ENCODE results near the gene LSM5. TPM values are rescaled to one million over a fixed set of nuclear protein-coding genes. Genes with fewer than 3 reads are reported as not detected.

The LSM5 gene
- total RNA-seq, 1 experiment from 2014 or later = 81.0 TPM

DNA sequence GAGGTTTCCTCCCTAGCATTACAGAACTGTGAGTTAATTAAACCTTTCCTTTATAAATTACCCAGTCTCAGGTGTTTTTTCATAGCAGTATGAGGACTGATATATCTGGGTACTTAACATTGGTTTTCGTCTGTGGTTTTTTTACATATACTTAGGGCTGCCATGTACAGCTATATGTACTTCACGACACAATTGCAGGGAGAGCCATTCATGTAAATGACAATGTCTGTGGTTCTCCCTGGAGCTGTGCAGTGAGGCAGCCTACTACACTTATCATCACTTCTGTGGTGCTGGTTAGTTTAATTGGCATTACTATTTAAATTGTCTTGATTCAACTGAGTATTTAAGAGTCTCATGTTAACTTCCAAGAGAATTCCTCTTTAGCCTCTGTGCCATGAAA is 45.8 kb upstream of the LSM5 start:
- TF ChIP-seq EGR1 (IDR thresholded peaks at IDR 0.05; ENCODE audit: low read depth) = no peak
- no peak for TF ChIP-seq YY1 (IDR thresholded peaks at IDR 0.05; ENCODE audit: extremely low read depth, insufficient replicate concordance, low read depth, low read length)
- no peak for TF ChIP-seq ELF1 (IDR thresholded peaks at IDR 0.05; ENCODE audit: borderline replicate concordance, low read depth)
- TF ChIP-seq, protein P1, sequence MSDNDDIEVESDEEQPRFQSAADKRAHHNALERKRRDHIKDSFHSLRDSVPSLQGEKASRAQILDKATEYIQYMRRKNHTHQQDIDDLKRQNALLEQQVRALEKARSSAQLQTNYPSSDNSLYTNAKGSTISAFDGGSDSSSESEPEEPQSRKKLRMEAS (IDR thresholded peaks at IDR 0.05) = no peak
- TF ChIP-seq EZH2 (IDR thresholded peaks at IDR 0.05) = no peak
- TF ChIP-seq SIN3A (IDR thresholded peaks at IDR 0.05; ENCODE audit: low read depth) = no peak
- no peak for TF ChIP-seq POLR2AphosphoS5 (IDR thresholded peaks at IDR 0.05; ENCODE audit: low read depth, low read length)
- TF ChIP-seq TCF7L2 (IDR thresholded peaks at IDR 0.05; ENCODE audit: borderline replicate concordance, extremely low read depth, insufficient read depth, insufficient read length) = no peak
- no peak for TF ChIP-seq POLR2A (IDR thresholded peaks at IDR 0.05; ENCODE audit: borderline replicate concordance, extremely low read depth, insufficient read depth, insufficient read length)
- no peak for TF ChIP-seq ZNF274 (IDR thresholded peaks at IDR 0.05; ENCODE audit: low read depth, low read length)
- TF ChIP-seq, protein P2, sequence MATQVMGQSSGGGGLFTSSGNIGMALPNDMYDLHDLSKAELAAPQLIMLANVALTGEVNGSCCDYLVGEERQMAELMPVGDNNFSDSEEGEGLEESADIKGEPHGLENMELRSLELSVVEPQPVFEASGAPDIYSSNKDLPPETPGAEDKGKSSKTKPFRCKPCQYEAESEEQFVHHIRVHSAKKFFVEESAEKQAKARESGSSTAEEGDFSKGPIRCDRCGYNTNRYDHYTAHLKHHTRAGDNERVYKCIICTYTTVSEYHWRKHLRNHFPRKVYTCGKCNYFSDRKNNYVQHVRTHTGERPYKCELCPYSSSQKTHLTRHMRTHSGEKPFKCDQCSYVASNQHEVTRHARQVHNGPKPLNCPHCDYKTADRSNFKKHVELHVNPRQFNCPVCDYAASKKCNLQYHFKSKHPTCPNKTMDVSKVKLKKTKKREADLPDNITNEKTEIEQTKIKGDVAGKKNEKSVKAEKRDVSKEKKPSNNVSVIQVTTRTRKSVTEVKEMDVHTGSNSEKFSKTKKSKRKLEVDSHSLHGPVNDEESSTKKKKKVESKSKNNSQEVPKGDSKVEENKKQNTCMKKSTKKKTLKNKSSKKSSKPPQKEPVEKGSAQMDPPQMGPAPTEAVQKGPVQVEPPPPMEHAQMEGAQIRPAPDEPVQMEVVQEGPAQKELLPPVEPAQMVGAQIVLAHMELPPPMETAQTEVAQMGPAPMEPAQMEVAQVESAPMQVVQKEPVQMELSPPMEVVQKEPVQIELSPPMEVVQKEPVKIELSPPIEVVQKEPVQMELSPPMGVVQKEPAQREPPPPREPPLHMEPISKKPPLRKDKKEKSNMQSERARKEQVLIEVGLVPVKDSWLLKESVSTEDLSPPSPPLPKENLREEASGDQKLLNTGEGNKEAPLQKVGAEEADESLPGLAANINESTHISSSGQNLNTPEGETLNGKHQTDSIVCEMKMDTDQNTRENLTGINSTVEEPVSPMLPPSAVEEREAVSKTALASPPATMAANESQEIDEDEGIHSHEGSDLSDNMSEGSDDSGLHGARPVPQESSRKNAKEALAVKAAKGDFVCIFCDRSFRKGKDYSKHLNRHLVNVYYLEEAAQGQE (IDR thresholded peaks at IDR 0.05; ENCODE audit: low read depth) = no peak
- TF ChIP-seq EZH2phosphoT487 (IDR thresholded peaks at IDR 0.05; ENCODE audit: borderline replicate concordance) = no peak
- no peak for TF ChIP-seq SRF (IDR thresholded peaks at IDR 0.05; ENCODE audit: low read depth)
- no peak overlapping the region for H3K27ac ChIP-seq (ENCODE audit: low read depth, low read length)
- H3K79me2 ChIP-seq (ENCODE audit: insufficient read depth, low read length) = peaks cover 41% of the 10 kb centered on the region
- peaks cover 11 to 15% of the 10 kb centered on the region in 2 experiments for H3K4me1 ChIP-seq (ENCODE audit: control insufficient read depth in 1 of 2, insufficient read depth in 2 of 2, low read length in 2 of 2)
- no peak overlapping the region for H3K9ac ChIP-seq (ENCODE audit: low read length)
- ChIA-PET RAD21 (ENCODE audit: low non-redundant PET in 1 of 2, low total read pairs in 2 of 2, uncharacterized antibody in 2 of 2, unreplicated experiment in 2 of 2) (no interaction called here), POLR2A (no interaction called here), CTCF (no interaction called here)
- intact Hi-C loops (cut with micrococcal nuclease) = no loop called here
- BruUV-seq (replicated peaks) = no TSS peak
- H2AFZ ChIP-seq (ENCODE audit: low read depth, low read length, poor library complexity, severe bottlenecking) = no peak overlapping the region
- H3K4me3 ChIP-seq (replicated peaks in 1 of 2; ENCODE audit: low read depth in 1 of 2, low read length in 2 of 2) = no peak overlapping the region
- no peaks in the 10 kb centered on the region for H3K9me2 ChIP-seq (ENCODE audit: insufficient read depth)
- peak overlapping the region; percentile 27; the same call in 1 of the 2 replicates for H3K4me2 ChIP-seq (ENCODE audit: low read length)
- no peaks in the 10 kb centered on the region for H4K20me1 ChIP-seq (ENCODE audit: insufficient read depth)
- H3K9me3 ChIP-seq (ENCODE audit: control insufficient read depth in 1 of 2, insufficient read depth in 1 of 2, low read depth in 1 of 2, low read length in 2 of 2) = no peaks in the 10 kb centered on the region
- DNase-seq (ENCODE audit: low read depth, low spot score) (no peak), ATAC-seq (no peak)
- H3K27me3 ChIP-seq (ENCODE audit: insufficient read depth, low read length) = no peaks in the 10 kb centered on the region
- no peaks in the 10 kb centered on the region for H3K36me3 ChIP-seq (ENCODE audit: control insufficient read depth in 1 of 2, insufficient read depth in 2 of 2, low read length in 2 of 2)

All from HCT116 (cell line).